HG03135 (cell line): ENCODE data around the gene DIRAS1.
"Not testable (repeated sequence)": the region's sequence is repeated elsewhere in the genome, so short reads cannot be mapped to it uniquely, and the experiment has no call there.

Experiments
- ATAC-seq: cut with Tn5 transposase; IDR thresholded peaks from one replicate; pipeline ENCODE4 v1.9.1; 2021; ENCODE audit warnings: mild to moderate bottlenecking, moderate library complexity; ENCODE audit not compliant: unreplicated experiment

DIRAS1 gene

DNA sequence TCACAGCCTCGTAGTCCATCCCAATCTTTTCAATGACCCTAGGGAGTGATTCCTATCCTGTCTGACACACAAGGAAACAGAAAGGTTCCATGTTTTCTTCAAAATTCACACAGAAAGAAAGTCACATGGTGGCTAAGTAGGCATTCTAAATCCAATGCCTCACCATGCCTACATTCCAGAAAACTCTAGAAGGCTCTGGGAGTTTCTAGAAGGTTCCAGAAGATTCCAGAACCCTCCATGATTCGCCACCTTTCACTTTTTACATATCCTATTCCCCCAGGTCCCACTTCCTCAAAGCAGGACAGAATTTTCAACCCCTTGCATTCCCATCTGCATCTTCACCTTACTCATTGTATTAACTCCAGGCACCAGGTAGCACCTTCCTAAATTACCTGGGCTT, 41.7 kb downstream of the DIRAS1 start:
- ATAC-seq, result no peak

- not testable (repeated sequence) for ATAC-seq
Observed at GRCh38 chr19:2678948-2679347, 42.2 kb downstream of the DIRAS1 start.

DNA sequence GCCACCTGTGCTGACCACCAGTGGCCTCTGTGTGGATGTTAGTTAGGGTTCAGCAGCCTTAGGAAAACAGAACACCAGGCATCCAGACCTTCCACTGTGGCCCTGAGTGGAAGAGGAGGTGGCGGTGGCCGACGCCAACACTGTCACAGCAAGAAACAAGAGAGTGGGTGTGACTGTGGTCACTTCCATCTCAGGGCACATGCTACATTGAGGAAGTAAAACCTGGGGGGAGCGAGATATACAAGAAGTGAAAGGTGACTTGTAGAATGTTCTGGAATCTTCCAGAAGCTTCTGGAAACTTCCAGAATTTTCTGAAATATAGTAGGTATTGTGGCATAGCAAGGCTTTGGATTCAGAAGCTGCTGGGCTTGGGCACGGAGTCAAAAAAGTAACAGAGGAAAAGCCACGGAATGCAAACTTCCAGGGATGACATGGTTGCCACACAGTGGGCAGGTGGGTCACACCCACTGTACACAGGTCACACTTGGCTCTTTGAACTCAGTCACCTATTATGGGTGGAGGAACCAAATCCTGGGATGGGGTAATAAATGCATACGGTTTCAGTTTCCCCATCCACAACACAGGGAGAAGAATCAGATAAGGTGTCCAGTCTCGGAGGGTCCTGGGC, 43.0 kb downstream of the DIRAS1 start:
- ATAC-seq, result peak; percentile 56

DNA sequence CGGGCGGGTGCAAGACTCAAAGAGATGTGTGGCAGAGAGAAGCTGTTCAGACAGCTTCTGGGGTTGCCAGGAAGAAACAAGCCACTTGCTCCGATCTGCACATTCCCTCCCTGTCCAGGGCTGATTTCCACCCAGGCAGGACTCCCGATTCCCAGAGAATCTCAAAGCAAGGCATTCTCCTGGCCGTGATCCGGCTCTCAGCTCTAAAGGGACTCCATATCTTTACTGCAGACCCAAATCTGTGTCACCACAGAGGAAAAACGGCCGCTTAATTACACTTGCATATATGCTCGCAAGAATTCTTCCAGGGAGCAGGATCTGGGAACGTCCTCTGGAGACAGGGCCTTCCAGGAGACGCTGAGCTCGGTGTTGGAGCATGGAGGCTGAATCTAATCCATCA, 44.3 kb downstream of the DIRAS1 start:
- no peak for ATAC-seq

- ATAC-seq, result no peak
Observed at GRCh38 chr19:2675892-2676291, 45.3 kb downstream of the DIRAS1 start.

GRCh38 chr19:2670217-2670616, 51.0 kb downstream of the DIRAS1 start:
- ATAC-seq, result no peak

DNA sequence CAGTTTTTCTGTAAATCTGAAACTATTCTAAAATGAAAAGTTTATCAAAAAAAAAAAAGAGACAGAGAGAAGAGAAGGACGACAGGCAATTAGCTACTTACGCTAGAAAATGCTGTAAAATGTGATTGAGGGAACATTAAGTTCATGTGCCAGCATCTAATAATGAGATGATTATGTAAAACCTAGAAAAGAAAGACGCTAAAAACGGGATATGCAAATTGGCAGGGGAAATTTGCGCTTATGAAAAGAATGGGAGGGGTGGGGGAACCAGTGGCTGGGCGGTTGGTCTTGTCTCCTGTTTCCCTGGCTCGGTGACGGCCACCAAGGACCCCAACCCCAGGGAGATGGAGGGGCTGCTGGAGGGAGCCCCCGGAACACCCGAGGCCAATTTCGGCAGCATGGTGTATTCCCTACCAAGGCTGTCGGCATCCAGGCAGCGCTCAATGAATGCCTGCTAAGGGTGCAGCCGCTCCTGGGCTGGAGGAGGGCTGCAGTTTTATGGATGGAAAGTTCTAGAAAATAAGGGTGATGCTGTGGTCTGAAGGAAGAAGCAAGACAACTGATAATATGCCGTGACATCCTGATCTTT, 52.9 kb downstream of the DIRAS1 start:
- no peak for ATAC-seq

DNA sequence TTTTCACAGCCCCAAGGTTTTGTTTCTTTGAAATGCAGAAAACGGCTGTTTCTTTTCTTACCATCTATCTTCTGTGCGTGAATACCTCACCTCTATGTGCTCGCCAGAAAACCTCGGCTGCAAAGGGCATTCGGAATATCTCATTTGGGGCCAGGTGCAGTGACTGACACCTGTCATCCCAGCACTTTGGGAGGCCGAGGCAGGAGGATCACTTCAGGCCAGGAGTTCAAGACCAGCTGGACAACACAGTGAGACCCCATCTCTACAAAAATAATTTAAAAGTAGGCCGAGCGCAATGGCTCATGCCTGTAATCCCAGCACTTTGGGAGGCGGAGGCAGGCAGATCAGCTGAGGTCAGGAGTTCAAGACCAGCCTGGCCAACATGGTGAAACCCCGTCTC, 53.8 kb downstream of the DIRAS1 start:
- ATAC-seq, result not testable (repeated sequence)

DNA sequence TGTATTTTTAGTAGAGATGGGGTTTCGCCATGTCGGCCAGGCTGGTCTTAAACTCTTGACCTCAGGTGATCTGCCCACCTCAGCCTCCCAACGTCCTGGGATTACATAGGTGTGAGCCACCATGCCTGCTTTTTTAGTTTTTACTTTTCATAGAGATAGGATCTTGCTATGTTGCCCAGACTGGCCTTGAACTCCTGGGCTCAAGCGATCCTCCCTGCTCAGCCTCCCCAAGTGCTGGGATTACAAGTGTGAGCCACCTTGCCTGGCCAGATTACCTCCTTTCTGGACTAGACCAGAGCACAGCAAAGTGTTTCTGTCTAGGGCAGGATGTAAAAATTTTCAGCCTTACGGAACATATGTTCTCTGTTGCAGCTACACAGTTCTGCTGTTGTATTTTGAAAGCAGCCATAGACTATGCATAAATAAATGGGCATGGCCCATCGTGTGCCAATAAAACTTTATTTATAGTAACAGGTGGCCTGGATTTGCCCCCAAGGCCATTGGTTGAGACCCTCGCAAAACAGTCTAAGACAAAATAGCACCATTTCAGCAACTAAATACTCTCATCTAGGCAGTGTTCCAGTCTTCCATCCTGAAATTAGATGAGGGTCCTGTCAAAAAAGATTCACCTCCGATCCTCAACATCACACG, 54.7 kb downstream of the DIRAS1 start:
- no peak for ATAC-seq

- no peak for ATAC-seq
Observed at GRCh38 chr19:2665103-2665502, 56.1 kb downstream of the DIRAS1 start.
